COLO668 (cell line): ENCODE results near the gene PARM1.

Experiments
- DNase-seq: peaks from one replicate; lab custom pipeline; 2025; ENCODE audit not compliant: unreplicated experiment; lab: John Stamatoyannopoulos, UW

The PARM1 gene

GRCh38 chr4:74932832-74933561 lies at the start of gene PARM1:
TSS of gene PARM1 (plus strand) at chr4:74933116. CDS start at chr4:74933328, 212 bp downstream.
- DNase-seq: peak; percentile 95

GRCh38 chr4:74884266-74884665 lies 48.6 kb upstream of the PARM1 start:
- no peak for DNase-seq

- peak; percentile 37 for DNase-seq
These were observed 46.4 kb upstream of the PARM1 start for GRCh38 chr4:74886484-74886883.

- no peak for DNase-seq
These were observed 42.6 kb upstream of the PARM1 start for GRCh38 chr4:74890341-74890740.

GRCh38 chr4:74891037-74891436 lies 41.9 kb upstream of the PARM1 start:
- DNase-seq: no peak

GRCh38 chr4:74893171-74893570 lies 39.7 kb upstream of the PARM1 start:
- DNase-seq: no peak

- DNase-seq: no peak
These were observed 36.3 kb upstream of the PARM1 start for GRCh38 chr4:74896595-74896994.

- no peak for DNase-seq
These were observed 35.5 kb upstream of the PARM1 start for GRCh38 chr4:74897386-74897785.

GRCh38 chr4:74900862-74901261 lies 32.1 kb upstream of the PARM1 start:
- no peak for DNase-seq

GRCh38 chr4:74904509-74905065 lies 28.3 kb upstream of the PARM1 start:
- no peak for DNase-seq

GRCh38 chr4:74906771-74907170 lies 26.1 kb upstream of the PARM1 start:
- DNase-seq: no peak

- no peak for DNase-seq
These were observed 13.1 kb upstream of the PARM1 start for GRCh38 chr4:74919783-74920182.

- DNase-seq: no peak
These were observed 12.2 kb upstream of the PARM1 start for GRCh38 chr4:74920704-74921103.

- DNase-seq: no peak
These were observed 11.4 kb upstream of the PARM1 start for GRCh38 chr4:74921490-74921889.

GRCh38 chr4:74926007-74926406 lies 6.9 kb upstream of the PARM1 start:
- no peak for DNase-seq

- DNase-seq: no peak
These were observed 2.8 kb upstream of the PARM1 start for GRCh38 chr4:74930162-74930561.

GRCh38 chr4:74931376-74931775 lies 1.5 kb upstream of the PARM1 start:
- DNase-seq: no peak

- no peak for DNase-seq
These were observed 906 bp upstream of the PARM1 start for GRCh38 chr4:74932010-74932409.

GRCh38 chr4:74933562-74934015 lies 673 bp downstream of the PARM1 start:
- peak; percentile 58 for DNase-seq

GRCh38 chr4:74934016-74934831 lies 1.3 kb downstream of the PARM1 start:
- DNase-seq: peak; percentile 82

GRCh38 chr4:74934888-74935287 lies 2.0 kb downstream of the PARM1 start:
- no peak for DNase-seq

GRCh38 chr4:74941123-74941522 lies 8.2 kb downstream of the PARM1 start:
- no peak for DNase-seq
